Measurements from ENCODE around the gene RCCD1.

DNA sequence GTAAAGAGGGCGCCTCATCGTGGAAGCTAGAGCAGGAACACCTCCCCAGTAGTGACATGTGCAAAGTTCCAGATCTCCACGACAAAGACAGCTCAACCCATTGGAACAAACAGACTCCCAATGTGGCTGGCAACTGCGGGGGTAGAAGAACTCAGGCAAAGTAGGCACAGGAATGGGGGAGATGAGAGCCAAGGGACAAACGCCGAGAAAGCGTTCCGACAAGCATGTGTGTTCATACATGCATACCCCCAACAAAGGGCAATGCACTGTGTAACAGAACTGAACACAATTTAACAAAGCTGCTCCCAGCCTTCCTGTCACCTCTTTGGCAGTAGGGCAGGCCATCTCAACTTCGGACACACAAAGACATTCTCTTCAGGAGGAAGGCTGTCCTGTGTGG lies 11.6 kb downstream of the RCCD1 start:
- TF ChIP-seq CTCF (IDR thresholded peaks at IDR 0.05; ENCODE audit: low read length) (no peak), EZH2 (IDR thresholded peaks at IDR 0.05; ENCODE audit: borderline replicate concordance, low read length) (no peak)
